Measurements from ENCODE around the gene NME9. TPM values are rescaled to one million over a fixed set of nuclear protein-coding genes. Genes with fewer than 3 reads are reported as not detected.

The NME9 gene
- total RNA-seq, 1 experiment from 2014 or later = not detected

- Mint-ChIP-seq H3K4me3 (no peak overlapping the region), H3K36me3 (no peaks in the 10 kb centered on the region), H3K4me1 (0 out of 2 replicates have a peak, but pooled peaks cover 2% of the 10 kb centered on the region), H3K27ac (no peak overlapping the region; the same call in 1 of the 2 replicates), H3K27me3 (ENCODE audit: low read depth) (no peaks in the 10 kb centered on the region), H3K9me3 (no peaks in the 10 kb centered on the region)
- DNase-seq (ENCODE audit: low spot score) = no peak
- no peak for ATAC-seq
- CTCF ChIA-PET = interaction anchor here (0.5 to 1.5 kb wide), 6 partner anchors 14 to 53 kb away, joined by 3 to 4 read pairs (median 4); partner anchors contain the start of gene MRAS
- TF ChIP-seq ATF2 (CRISPR knock-in tag; IDR thresholded peaks at IDR 0.05; ENCODE audit: borderline replicate concordance, low read depth) = no peak
- no peak for TF ChIP-seq FOXP1 (CRISPR knock-in tag; IDR thresholded peaks at IDR 0.05; ENCODE audit: borderline replicate concordance)
- no peak for TF ChIP-seq AR (CRISPR knock-in tag; IDR thresholded peaks at IDR 0.05)
- TF ChIP-seq RELA (CRISPR knock-in tag; IDR thresholded peaks at IDR 0.05; ENCODE audit: borderline replicate concordance) = no peak
- TF ChIP-seq RORB (CRISPR knock-in tag; IDR thresholded peaks at IDR 0.05) = no peak
- TF ChIP-seq ATF3 (CRISPR knock-in tag; conservative IDR thresholded peaks at IDR 0.05) = no peak
- TF ChIP-seq IRF1 (CRISPR knock-in tag; IDR thresholded peaks at IDR 0.05) = no peak
- POLR2A ChIA-PET = interaction anchor here (0.6 kb wide), 2 partner anchors 85 to 376 kb away, joined by 3 read pairs; no protein-coding TSS in a partner anchor
These were observed 35.0 kb upstream of the NME9 start for GRCh38 chr3:138364356-138365252.

GRCh38 chr3:138363322-138363721, 33.7 kb upstream of the NME9 start:
- no peak for DNase-seq (ENCODE audit: low spot score)
- ChIA-PET POLR2A (no interaction called here), CTCF (interaction anchor here (1.5 kb wide), 1 partner anchor 16 kb away, joined by 4 read pairs; the partner anchor contains the start of gene MRAS)
- Mint-ChIP-seq H3K9me3 (no peaks in the 10 kb centered on the region), H3K4me1 (peaks cover 5% of the 10 kb centered on the region; the same call in 1 of the 2 replicates), H3K27me3 (ENCODE audit: low read depth) (no peaks in the 10 kb centered on the region), H3K4me3 (no peak overlapping the region), H3K36me3 (no peaks in the 10 kb centered on the region), H3K27ac (no peak overlapping the region)
- no peak for ATAC-seq
- TF ChIP-seq ZNF671 (CRISPR knock-in tag; IDR thresholded peaks at IDR 0.05) (no peak), ATF1 (CRISPR knock-in tag; IDR thresholded peaks at IDR 0.05) (no peak), ZBTB43 (CRISPR knock-in tag; IDR thresholded peaks at IDR 0.05) (no peak), FOXP4 (CRISPR knock-in tag; IDR thresholded peaks at IDR 0.05) (no peak), NR3C1 (CRISPR knock-in tag; conservative IDR thresholded peaks at IDR 0.05; ENCODE audit: low read depth) (no peak), ATF2 (CRISPR knock-in tag; IDR thresholded peaks at IDR 0.05; ENCODE audit: borderline replicate concordance, low read depth) (no peak), ERG (CRISPR knock-in tag; IDR thresholded peaks at IDR 0.05) (no peak), RELA (CRISPR knock-in tag; IDR thresholded peaks at IDR 0.05; ENCODE audit: borderline replicate concordance) (no peak), GRHL2 (CRISPR knock-in tag; IDR thresholded peaks at IDR 0.05; ENCODE audit: insufficient replicate concordance, severe bottlenecking) (no peak), ZMAT4 (CRISPR knock-in tag; IDR thresholded peaks at IDR 0.05) (no peak), CREB1 (CRISPR knock-in tag; IDR thresholded peaks at IDR 0.05) (no peak)
